SKM-1 treated with dmso at 0.1 percent for 144 hours (cell line): ENCODE data around the gene TOPBP1.
"Not testable (repeated sequence)": the region's sequence is repeated elsewhere in the genome, so short reads cannot be mapped to it uniquely, and the experiment has no call there.

Experiments used
- DNase-seq: peaks from one replicate; lab custom pipeline; 2025; ENCODE audit not compliant: unreplicated experiment; lab: John Stamatoyannopoulos, UW

TOPBP1 gene

DNA sequence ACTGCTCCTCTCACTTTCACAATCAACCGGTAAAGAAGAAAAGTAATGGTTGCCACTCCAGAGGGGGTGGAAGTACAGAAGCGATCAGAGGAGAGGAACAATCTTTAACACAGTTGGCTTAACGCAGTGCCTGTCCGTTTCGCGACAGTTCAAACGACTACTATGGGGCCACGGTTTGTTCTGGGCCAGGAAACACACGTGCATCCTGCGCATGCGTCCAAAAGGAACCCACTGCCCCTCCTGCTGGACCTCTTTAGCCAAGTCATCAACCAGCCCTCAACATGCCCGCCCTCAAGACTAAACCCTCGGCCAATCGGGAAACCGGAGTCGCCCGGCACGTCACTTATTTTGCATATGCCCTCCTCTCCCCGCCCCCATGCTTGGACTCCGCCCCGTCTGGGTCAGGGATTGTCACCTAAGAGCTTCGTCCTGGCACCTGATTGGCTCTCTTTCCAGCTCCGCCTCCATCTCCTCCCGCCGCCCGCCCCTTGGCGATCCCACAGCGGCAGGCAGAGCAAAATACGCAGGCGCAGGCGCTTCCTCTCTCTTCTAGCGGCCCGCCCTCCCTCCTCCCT, 88.6 kb downstream of the TOPBP1 start:
- DNase-seq = no peak

DNA sequence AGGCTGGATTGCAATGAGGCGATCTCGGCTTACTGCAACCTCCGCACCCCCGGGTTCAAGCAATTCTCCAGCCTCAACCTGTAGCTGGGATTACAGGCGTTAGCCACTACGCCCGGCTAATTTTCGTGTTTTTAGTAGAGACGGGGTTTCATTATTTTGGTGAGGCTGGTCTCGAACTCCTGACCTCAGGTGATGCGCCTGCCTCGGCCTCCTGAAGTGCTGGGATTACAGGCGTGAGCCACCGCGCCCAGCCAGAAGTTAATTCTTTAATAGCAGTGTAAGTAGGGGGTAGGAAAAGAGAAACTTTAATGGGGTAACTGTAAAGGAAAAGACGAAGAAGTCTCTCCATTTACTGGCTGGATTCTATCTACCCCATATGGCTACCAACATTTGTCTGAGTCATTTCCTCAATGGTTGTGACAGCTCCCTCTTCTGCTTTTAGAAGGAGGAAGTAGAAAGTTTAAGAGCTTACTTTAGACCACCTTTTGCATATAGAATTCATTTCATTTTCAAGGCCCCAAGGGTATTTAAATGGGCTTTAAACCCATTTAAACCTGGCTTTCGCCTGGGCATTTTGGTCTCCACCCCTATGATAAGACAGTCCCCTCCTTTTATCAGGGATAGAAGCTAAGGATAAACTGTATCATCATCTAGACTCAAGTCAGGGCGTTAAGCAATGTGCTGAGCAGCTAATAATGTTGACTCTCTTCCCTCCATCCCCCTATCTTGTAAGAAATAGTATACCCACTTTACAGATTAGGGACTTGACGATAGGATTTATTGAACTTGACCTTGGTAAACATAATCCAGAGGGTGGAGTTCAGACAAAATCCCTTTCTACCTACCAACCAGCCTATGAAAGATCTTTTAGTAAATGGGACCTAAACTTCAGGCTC, 89.3 kb downstream of the TOPBP1 start:
- no peak for DNase-seq

DNA sequence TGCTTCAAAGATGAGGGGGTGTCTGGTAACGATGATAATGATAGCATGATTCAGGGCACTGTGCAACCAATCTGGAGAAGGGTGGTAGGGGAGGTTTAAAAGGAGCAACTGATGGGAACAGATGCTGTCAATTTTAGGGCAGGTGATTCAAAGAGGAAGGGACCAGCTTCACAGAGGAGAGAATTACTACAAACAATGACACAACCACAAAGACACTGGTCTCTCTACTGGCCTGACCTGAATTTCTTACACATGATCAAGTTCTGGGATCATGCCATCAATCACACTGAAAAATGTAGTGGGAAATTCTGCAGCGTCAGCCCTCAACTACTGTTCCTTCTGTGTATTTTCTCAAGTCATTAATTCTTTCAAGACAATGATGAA, 90.8 kb downstream of the TOPBP1 start:
- no peak for DNase-seq

DNA sequence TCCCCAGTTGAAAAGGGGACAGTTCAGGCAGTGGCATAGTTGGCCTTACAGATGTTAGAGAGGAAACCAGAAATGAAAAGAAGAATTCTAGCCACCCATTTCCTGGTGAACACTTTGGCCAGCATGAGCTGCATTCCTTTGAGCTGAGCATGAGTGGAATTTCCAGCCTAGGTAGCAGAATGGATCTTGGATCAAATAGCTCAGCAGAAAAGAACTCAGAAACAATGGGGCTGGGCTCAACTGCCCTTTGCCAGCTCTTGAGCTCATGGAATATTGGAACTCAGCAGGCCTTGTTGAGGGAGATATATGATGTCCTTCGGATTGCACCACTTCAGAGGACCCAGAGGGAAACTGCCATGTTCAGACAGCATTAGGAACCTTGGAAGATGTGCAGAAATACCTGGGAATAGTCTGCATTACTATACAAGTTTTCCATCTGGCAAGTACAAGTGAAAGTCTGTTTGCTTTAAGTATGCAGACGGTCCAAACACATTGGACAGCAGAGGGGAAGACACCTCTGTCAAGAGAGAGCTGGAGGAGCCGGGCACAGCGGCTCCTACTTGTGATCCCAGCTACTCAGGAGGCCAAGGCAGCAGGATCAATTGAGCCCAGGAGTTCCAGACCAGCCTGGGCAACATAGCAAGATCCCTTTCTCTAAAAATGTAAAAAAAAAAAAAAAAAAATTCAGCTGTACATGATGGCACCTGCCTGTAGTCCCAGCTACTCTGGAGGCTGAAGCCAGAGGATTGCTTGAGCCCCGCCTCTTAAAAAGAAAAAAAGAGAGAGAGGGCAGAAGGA, 91.4 kb downstream of the TOPBP1 start:
- DNase-seq = no peak

DNA sequence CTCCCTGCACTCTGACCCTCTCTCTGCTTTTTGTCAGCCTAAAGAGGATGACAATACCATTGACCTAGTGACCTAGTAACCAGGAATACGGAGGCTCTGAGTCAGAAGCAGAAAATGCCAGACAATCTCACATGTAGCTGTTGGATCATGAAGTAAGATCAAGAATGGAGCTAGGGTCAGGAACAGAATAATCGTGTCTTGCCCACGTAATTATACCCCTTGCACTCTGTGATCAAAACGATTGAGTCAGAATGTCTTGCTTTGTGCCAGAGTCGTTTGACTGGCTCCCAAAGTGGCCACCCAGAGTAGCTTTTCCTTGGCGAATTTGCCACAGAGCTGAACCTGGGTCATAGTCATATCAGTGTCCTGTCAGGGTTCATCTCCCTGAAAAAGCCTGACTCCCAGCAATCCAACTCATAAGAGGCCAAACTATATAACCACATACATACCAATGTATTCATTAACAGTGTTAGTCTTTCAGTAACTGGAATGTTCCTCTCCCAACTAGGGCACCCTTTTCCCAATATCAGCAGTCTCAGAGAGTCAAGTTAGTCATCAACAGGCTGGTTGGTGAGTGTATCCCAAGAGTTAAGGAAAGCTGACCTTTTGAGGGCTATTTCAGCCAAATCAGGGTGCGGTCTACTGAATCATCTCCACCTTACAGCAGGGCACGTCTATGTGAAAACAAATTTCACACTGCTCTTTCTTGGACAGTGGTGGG, 93.3 kb downstream of the TOPBP1 start:
- no peak for DNase-seq

DNA sequence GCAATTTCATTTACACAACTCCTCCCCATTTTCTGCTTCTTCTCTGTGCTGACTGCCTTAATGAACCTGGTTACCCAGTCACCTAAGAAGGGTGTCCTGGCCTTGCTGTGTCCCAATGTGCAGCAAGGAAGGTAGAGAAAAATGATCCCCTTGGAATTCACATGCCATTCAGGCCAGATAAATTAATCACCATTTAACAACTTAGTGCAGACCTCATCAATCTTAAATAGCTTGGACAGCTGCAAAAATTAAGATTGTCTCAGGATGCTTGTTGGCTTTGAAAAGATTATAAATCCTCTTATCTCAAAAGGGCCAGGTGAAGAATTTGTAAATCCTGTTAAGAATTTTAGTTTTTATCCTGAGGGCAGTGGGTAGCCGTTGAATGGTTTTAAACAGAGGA, 97.9 kb downstream of the TOPBP1 start:
- DNase-seq = no peak

DNA sequence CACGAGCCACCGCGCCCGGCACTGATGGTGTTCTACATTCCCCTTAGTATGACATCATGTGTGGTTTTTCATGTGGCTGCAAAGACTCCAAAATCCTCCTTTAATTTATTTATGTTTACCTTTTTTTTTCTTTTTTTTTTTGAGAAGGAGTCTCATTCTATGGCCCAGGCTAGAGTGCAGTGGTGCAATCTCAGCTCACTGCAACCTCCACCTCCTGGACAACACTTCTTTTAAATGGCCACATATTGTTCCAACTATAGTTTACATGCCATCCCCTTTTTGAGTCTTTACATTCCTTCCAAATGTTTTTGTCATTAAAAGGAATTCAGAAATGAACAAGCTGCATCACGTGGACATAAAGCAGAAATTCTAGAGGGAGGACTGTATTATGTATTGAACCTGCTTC, 98.6 kb downstream of the TOPBP1 start:
- DNase-seq = no peak

DNA sequence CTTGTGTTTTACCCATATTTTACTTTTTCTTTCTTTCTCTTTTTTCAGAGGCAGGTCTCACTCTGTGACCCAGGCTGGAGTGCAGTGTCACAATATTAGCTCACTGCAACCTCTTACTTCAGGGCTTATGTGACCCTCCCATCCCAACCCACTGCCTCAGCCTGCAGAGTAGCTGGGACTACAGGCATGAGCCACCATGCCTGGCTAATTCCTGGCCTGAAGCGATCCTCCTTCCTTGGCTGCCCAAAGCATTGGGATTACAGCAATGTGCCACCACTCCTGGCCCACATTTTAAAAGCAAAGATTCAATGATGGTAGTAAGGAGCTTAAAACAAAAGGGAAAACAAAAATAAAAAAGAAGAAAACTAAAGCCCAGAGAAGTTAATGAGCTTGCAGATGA, 99.4 kb downstream of the TOPBP1 start:
- no peak for DNase-seq

DNA sequence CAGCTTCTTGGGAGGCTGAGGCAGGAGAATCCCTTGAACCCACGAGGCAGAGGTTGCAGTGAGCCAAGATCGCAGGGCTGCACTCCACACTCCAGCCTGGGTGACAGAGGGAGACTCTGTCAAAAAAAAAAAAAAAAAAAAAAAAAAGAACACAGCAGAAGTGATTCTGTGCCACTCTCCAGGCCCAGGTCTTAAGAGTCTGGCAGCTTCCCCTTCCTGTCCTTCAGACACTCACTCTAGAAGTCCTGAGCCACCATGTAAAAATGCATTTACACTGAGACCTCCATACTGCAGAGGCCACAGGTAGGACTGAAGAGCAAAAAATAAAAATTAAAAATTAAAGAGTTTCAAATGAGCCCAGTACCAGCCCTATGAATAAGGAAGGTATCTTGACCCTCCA, 100.1 kb downstream of the TOPBP1 start:
- no peak for DNase-seq

DNA sequence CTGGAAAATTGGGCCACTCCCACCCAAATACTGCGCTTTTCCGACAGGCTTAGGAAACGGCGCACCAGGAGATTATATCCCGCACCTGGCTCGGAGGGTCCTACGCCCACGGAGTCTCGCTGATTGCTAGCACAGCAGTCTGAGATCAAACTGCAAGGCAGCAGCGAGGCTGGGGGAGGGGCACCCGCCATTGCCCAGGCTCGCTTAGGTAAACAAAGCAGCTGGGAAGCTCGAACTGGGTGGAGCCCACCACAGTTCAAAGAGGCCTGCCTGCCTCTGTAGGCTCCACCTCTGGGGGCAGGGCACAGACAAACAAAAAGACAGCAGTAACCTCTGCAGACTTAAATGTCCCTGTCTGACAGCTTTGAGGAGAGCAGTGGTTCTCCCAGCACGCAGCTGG, 110.2 kb downstream of the TOPBP1 start:
- DNase-seq = not testable (repeated sequence)
